Activated B cell treated with CpG ODN at 0.5 μM for 24 hours (primary cell): ENCODE results near the gene CAMK2G. TPM values are rescaled to one million over a fixed set of nuclear protein-coding genes. Genes with fewer than 3 reads are reported as not detected.

Source experiments
- ATAC-seq: fragments of 200-7000 bp; cut with Tn5 transposase; one replicate; pipeline ENCODE4 v1.10.0; 2021; ENCODE audit warnings: low read depth, mild to moderate bottlenecking, moderate library complexity
- CTCF ChIA-PET: fragments of 350-600 bp; sonication (Branson Sonifier 250); formaldehyde crosslinking; loops from one replicate; lab custom pipeline; 2021; ENCODE audit warnings: antibody characterized with exemption; lab: Charles Lee
- POLR2A ChIA-PET: fragments of 350-600 bp; sonication (Branson Sonifier 250); formaldehyde crosslinking; loops from one replicate; lab custom pipeline; 2021; ENCODE audit warnings: antibody characterized with exemption; lab: Charles Lee
- DNase-seq: peaks from one replicate; pipeline ENCODE4 v3.0.0; 2022
- H3K27ac Mint-ChIP-seq: one replicate; pipeline ENCODE4 v1.8.0; 2020; ENCODE audit warnings: mixed read lengths
- H3K27me3 Mint-ChIP-seq: one replicate; pipeline ENCODE4 v1.8.0; 2021; ENCODE audit warnings: mixed read lengths
- H3K36me3 Mint-ChIP-seq: one replicate; pipeline ENCODE4 v1.8.0; 2021; ENCODE audit warnings: low read depth, mixed read lengths
- H3K4me1 Mint-ChIP-seq: one replicate; pipeline ENCODE4 v1.8.0; 2021; ENCODE audit warnings: mixed read lengths
- H3K4me3 Mint-ChIP-seq: one replicate; pipeline ENCODE4 v1.8.0; 2020; ENCODE audit warnings: mild to moderate bottlenecking, mixed read lengths
- H3K9me3 Mint-ChIP-seq: one replicate; pipeline ENCODE4 v1.8.0; 2020; ENCODE audit warnings: mixed read lengths
- intact Hi-C: fragments of 100-400 bp; cut with micrococcal nuclease; formaldehyde crosslinking; loops from one replicate; pipeline ENCODE4 v1.15.1; 2024
- total RNA-seq: library from RNA; stranded (reverse); gene quantifications from 2 replicates; pipeline ENCODE4 v1.2.3, GENCODE V29; 2022
- TF ChIP-seq, protein P1 (sequence below): fragments of 200-600 bp; IDR thresholded peaks from one replicate; pipeline ENCODE4 v1.8.0; 2022; ENCODE audit warnings: antibody characterized with exemption, mild to moderate bottlenecking

CAMK2G gene
- total RNA-seq, 1 donor from 2014 or later, result 19.9 TPM

DNA sequence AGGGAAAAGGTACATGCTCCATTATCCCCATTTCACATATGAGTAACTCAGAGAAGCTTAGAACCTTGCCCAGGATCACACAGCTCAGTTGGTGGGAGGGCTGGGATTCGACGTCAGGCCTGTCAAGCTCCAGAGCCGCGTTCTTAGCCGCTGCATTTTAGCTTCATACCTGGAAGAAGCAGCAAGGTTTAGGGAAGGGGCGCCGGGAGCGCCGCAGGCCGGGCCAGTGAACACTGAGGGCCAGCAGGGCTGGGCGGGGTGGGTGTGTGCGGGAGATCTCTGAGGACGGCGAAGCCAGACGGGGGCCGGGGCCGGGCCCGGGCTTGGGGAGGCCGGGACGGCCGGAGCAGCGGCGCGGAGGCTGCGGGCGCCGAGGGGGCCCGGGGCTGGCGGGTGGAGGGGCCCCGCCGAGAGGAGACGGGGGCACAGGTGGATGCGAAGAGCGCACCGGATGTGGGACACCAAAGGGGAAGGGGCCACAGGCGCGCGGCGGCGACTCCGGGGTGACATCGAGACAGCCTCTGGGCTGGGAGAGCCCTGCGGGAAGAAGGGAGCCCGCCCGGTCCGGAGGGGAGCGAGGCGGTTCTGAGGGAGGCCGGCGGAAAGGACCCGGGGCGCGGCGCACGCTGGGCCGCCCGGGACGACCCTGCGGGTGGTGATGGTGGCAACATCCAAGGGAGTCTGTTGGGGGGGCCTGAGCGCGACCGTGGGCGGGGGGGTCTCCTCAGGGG lies 63.5 kb downstream of the CAMK2G start:
- Mint-ChIP-seq H3K27me3 (no peaks in the 10 kb centered on the region), H3K36me3 (peaks cover 52% of the 10 kb centered on the region), H3K9me3 (no peaks in the 10 kb centered on the region), H3K4me3 (peak overlapping the region; percentile 87), H3K4me1 (peaks cover 31% of the 10 kb centered on the region), H3K27ac (peak overlapping the region; percentile 83)
- TF ChIP-seq, protein P1, sequence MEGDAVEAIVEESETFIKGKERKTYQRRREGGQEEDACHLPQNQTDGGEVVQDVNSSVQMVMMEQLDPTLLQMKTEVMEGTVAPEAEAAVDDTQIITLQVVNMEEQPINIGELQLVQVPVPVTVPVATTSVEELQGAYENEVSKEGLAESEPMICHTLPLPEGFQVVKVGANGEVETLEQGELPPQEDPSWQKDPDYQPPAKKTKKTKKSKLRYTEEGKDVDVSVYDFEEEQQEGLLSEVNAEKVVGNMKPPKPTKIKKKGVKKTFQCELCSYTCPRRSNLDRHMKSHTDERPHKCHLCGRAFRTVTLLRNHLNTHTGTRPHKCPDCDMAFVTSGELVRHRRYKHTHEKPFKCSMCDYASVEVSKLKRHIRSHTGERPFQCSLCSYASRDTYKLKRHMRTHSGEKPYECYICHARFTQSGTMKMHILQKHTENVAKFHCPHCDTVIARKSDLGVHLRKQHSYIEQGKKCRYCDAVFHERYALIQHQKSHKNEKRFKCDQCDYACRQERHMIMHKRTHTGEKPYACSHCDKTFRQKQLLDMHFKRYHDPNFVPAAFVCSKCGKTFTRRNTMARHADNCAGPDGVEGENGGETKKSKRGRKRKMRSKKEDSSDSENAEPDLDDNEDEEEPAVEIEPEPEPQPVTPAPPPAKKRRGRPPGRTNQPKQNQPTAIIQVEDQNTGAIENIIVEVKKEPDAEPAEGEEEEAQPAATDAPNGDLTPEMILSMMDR, result no peak
- intact Hi-C loops, result loop anchor here (1.0 to 10.0 kb wide), 9 partner anchors 26 to 398 kb away; partner anchors contain the start of genes SEC24C, VCL and ZSWIM8
- ChIA-PET CTCF (interaction anchor here (0.9 to 1.3 kb wide), 3 partner anchors 25 to 69 kb away, joined by 3 read pairs; a partner anchor contains a TSS), POLR2A (interaction anchor here (0.6 to 2.1 kb wide), 11 partner anchors 11 to 315 kb away, joined by 3 to 10 read pairs (median 4); partner anchors contain the start of genes CHCHD1, PPP3CB and ZSWIM8)
- ATAC-seq (peak; percentile 9), DNase-seq (no peak)

DNA sequence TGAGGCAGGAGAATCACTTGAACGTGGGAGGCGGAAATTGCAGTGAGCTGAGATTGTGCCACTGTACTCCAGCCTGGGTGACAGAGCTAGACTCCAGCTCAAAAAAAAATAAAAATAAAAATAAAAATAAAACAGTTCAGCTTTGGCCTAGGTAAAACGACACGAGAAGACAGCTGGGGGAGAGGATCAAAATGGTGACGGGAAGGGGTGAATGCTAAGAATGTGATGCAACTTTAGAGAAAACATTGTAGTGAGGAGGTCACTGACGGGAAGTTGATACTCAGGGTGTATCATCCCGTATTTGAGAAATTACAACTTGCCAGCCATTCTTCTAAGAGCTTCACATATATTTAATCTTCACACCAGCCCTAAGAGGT lies 64.0 kb downstream of the CAMK2G start:
- Mint-ChIP-seq H3K4me1 (peaks cover 31% of the 10 kb centered on the region), H3K4me3 (peak overlapping the region; percentile 87), H3K27me3 (no peaks in the 10 kb centered on the region), H3K36me3 (peaks cover 55% of the 10 kb centered on the region), H3K9me3 (no peaks in the 10 kb centered on the region), H3K27ac (peak overlapping the region; percentile 82)
- ATAC-seq (no peak), DNase-seq (no peak)
- ChIA-PET POLR2A (interaction anchor here (0.6 to 2.1 kb wide), 11 partner anchors 11 to 314 kb away, joined by 3 to 10 read pairs (median 4); partner anchors contain the start of genes CHCHD1, PPP3CB and ZSWIM8), CTCF (interaction anchor here (0.9 to 1.3 kb wide), 3 partner anchors 24 to 69 kb away, joined by 3 read pairs; a partner anchor contains a TSS)
- TF ChIP-seq, protein P1, result no peak
- intact Hi-C loops, result loop anchor here (2.0 to 10.0 kb wide), 3 partner anchors 186 to 398 kb away; partner anchors contain the start of gene VCL

DNA sequence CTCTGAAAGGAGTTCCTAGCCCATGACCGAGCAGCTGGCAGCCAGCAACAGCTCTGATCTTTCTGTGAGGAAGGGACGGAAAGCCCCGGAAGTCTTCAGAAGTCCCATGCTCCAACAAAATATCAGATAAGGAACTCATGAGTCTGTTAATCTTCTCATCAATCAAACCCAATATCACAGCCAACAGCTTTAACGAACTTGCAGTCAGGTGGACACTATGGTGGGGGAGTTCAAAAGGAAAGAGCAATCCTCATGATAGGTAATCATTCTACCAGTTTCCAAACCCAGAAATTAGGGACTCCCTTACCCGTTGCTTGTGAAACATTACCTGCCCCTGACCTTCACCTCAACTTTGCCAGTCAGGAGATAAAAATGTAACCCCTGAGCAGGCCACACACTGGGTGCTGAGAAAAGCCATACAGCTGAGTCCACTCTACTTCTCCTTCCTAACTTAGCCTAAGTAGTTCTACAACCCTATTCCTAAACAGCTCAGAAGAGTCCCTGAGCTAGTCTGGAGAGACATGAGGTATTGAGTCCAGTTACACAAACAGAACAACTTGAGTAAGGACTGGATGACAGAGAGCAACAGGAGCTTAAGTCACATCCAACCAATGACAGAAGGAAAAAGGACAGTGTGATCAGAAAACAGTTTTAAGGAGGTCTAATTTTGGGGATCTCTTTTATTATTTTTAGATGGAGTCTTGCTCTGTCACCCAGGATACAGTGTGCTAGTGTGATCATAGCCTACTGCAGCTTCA lies 65.1 kb downstream of the CAMK2G start:
- peaks cover 58% of the 10 kb centered on the region for H3K36me3 Mint-ChIP-seq
- peaks cover 32% of the 10 kb centered on the region for H3K4me1 Mint-ChIP-seq
- H3K27me3 Mint-ChIP-seq, result no peaks in the 10 kb centered on the region
- H3K27ac Mint-ChIP-seq, result peak overlapping the region; percentile 36
- POLR2A ChIA-PET, result interaction anchor here (0.5 to 2.1 kb wide), 13 partner anchors 9 to 1540 kb away, joined by 3 to 19 read pairs (median 4); partner anchors contain the start of gene ZSWIM8
- CTCF ChIA-PET, result interaction anchor here (0.8 to 1.7 kb wide), 3 partner anchors 36 to 70 kb away, joined by 3 to 6 read pairs (median 3); a partner anchor contains a TSS
- intact Hi-C loops, result no loop called here
- TF ChIP-seq, protein P1, result no peak
- no peak for ATAC-seq
- H3K9me3 Mint-ChIP-seq, result no peaks in the 10 kb centered on the region
- H3K4me3 Mint-ChIP-seq, result peak overlapping the region; percentile 39
- DNase-seq, result no peak

DNA sequence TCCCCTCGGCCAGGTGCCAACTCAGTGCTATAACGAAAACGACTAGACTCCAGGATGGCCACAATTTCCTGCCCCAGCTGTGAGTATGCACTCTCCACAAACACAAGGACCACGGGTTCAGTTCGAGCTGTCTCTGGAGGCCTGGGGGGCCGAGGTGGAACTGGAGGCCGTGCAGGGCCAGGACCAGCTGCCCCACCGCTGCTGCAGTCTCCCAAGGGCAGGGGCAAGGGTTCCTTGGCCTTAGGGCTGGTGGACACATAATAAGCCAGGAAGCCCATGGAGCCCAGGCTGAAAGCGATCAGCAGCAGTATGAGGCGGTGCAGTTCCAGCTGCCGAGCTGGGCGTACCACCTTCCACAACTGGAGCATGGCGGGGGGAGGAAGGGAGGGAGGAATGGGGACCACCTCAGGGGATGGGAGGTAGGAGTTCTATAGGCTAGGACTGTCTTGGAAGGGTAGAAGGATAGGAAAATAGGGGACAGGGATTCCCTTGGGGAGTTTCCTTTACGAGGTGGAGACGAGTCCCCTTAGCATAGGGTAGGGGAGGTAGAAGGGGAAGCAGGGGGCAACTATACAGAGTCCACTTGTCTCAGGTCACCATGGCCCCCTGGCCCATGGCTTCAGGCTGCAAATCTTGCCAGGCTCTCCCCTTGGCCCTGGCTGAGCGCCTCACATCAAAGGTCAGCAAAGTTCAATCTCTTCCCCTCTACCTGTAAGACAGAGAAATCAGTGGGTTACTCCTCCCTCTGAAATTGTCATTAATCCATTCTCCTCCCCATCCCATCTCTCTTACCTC lies 66.1 kb downstream of the CAMK2G start:
- H3K27ac Mint-ChIP-seq, result peak overlapping the region; percentile 6
- H3K27me3 Mint-ChIP-seq, result no peaks in the 10 kb centered on the region
- DNase-seq (no peak), ATAC-seq (no peak)
- no peaks in the 10 kb centered on the region for H3K9me3 Mint-ChIP-seq
- H3K36me3 Mint-ChIP-seq, result peaks cover 63% of the 10 kb centered on the region
- no peak overlapping the region for H3K4me3 Mint-ChIP-seq
- CTCF ChIA-PET, result interaction anchor here (1.7 kb wide), 1 partner anchor 35 kb away, joined by 6 read pairs; a partner anchor contains a TSS
- POLR2A ChIA-PET, result interaction anchor here (0.6 to 1.2 kb wide), 7 partner anchors 8 to 1539 kb away, joined by 3 to 9 read pairs (median 3); partner anchors contain the start of gene ZSWIM8
- TF ChIP-seq, protein P1, result no peak
- intact Hi-C loops, result no loop called here
- peaks cover 41% of the 10 kb centered on the region for H3K4me1 Mint-ChIP-seq
